Activated naive CD4-positive, alpha-beta T cell (primary cell): ENCODE data around the gene RIPOR1.

ENCODE experiments used
- DNase-seq, 4 experiments: peaks; one replicate each; lab custom pipeline; 2025; lab: John Stamatoyannopoulos, UW

Gene RIPOR1

DNA sequence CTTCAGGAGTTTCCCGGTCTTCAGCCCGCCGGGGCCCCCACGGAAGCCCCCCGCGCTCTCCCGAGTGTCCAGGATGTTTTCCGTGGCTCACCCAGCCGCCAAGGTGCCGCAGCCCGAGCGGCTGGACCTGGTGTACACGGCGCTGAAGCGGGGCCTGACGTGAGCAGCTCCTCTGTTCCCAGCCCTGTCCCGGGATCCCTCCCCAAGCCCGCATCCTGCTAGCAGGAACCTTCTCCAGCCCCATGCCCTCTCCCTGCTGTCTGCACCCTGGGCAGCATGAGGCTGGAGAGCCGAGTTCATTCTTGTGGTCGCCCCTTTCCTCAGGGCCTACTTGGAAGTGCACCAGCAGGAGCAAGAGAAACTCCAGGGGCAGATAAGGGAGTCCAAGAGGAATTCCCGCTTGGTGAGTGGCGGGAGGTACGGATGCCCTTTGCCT is 10.1 kb downstream of the RIPOR1 start:
- no peak for DNase-seq

GRCh38 chr16:67539271-67539670 is 10.6 kb downstream of the RIPOR1 start:
- no peak for DNase-seq

GRCh38 chr16:67539691-67540635 is 11.3 kb downstream of the RIPOR1 start:
- DNase-seq = no peak

DNA sequence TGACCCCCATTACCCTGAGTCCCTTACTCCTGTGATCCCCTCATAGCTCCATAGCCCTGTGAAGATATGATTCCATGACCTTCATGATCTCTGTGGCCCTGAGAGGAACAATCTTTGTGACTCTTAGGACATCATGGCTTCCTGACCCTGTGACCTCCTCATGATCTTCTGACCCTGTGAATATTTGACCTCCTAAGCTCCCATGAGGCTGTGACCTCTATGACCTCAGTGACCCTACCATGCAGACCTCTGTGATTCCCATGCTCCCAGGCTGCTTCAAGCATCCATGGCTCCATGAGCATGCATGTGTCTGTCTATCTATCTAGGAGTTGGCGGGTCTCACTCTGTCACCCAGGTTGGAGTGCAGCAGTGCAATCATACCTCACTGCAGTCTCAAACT is 12.1 kb downstream of the RIPOR1 start:
- DNase-seq = no peak

- DNase-seq = no peak
These were observed 13.0 kb downstream of the RIPOR1 start for GRCh38 chr16:67541391-67542263.

DNA sequence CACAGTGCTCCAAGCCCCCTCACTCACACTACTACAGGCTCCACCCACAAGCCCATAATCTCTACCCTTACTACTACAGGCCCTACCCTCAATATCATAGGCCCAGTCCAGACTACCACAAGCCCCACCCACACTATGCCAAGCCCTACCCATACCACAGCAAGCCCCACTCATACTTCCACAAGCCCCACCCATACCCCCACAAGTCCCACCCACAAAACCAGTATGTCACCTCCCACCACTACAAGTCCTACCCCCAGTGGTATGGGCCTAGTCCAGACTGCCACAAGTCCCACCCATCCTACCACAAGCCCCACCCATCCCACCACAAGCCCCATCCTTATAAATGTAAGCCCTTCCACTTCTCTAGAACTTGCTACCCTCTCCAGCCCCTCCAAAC is 13.8 kb downstream of the RIPOR1 start:
- peak in 2 of 4 experiments; percentile 51 to 56 for DNase-seq

- no peak for DNase-seq
These were observed 14.4 kb downstream of the RIPOR1 start for GRCh38 chr16:67543036-67543435.

- DNase-seq = no peak
These were observed 15.0 kb downstream of the RIPOR1 start for GRCh38 chr16:67543582-67543981.

GRCh38 chr16:67544329-67544841 is 15.8 kb downstream of the RIPOR1 start:
- DNase-seq = no peak

DNA sequence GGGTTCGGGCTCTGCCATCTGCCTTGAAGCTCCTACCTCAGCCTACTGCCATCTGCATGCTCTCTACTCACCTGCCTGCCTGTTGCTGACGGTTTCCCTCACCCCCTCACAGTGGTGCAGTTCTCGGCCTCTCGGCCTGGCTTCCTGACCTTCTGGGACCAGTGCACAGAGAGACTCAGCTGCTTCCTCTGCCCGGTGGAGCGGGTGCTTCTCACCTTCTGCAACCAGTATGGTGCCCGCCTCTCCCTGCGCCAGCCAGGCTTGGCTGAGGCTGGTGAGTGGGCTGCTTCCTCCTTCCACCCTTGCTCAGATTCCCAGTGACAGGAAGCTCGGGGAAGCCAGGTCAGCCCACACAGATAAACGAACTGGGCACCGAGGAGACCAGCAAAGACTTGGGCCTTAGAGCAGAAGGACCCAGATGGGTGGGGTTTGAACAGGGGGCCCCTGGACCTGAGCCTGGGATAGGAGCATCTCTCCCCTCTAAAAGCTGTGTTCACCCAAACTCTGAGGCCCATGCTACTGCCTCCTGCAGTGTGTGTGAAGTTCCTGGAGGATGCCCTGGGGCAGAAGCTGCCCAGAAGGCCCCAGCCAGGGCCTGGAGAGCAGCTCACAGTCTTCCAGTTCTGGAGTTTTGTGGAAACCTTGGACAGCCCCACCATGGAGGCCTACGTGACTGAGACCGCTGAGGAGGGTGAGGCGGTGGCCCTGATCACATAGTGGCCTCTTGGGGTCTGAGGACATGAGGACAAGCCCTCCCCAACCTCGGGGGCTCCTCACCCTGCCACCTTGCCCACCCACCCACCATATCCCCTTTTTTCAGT is 16.4 kb downstream of the RIPOR1 start:
- no peak for DNase-seq

- no peak for DNase-seq
These were observed 17.0 kb downstream of the RIPOR1 start for GRCh38 chr16:67545665-67546024.

- DNase-seq = no peak
These were observed 17.5 kb downstream of the RIPOR1 start for GRCh38 chr16:67546091-67546501.

GRCh38 chr16:67546761-67547422 is 18.3 kb downstream of the RIPOR1 start:
- peak; percentile 54 to 74 (median 65) for DNase-seq

DNA sequence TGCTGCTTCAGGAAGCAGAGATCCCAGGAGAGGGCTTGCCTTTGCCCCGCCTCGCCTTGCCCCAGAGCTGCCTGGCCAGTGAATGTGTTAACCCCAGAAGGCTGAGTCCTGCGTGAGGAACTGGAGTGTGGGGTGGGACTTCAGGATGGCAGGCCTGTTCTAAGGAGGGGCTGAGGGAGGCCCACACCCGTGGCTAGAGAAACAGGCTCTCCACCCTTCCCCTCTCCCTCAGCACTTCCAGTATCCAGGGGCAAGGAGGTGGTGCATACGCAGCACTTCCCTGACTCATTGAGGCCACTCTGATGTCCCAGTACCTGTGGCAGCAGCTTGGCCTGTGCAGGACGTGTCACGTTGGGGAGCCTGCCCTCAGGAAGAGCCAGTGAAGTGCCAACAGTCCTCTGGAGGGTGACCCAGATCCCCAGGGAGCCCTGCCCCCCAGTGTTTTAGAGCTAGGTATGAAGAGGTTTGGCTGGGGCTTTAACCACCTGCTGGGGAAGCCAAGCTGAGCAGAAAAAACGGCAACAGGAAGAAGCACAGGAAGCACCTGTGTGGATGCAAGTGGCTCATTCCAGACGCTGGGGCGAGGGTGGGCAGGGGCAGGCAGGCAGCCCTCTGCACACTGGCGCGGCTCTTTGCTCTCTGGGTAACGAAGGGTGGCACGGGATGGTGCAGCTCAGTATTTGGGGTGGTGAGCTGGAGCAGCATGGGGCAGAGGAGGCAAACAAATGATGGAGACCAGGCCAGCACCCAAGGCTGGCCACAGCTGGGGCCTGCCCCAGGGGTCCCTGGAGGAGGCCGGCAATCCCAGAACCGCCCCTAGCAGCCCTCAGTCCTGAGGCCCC is 19.0 kb downstream of the RIPOR1 start:
- DNase-seq = peak in 2 of 4 experiments; percentile 45 to 47

GRCh38 chr16:67548265-67549126 is 19.9 kb downstream of the RIPOR1 start:
- DNase-seq = no peak

- DNase-seq = no peak
These were observed 20.6 kb downstream of the RIPOR1 start for GRCh38 chr16:67549240-67549639.

DNA sequence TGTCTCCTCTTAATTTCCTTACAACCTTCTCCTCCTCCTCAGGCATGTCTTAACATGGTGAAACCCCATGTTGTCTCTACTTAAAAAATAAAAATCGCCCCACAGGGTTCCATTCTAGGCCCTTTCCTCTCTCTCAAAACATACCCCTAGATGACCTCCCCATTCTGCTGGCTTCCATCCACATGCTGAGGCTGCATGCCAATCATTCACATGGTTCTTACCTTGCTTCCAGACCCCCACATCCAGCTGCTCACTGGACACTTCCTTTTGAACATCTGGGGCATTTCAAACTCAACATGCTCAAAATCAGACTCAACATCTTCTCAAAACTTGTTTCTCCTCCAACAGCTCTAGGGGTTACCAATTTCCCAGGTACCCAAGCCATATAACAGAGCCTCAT is 21.3 kb downstream of the RIPOR1 start:
- DNase-seq = no peak

- no peak for DNase-seq
These were observed 22.5 kb downstream of the RIPOR1 start for GRCh38 chr16:67551091-67551490.

DNA sequence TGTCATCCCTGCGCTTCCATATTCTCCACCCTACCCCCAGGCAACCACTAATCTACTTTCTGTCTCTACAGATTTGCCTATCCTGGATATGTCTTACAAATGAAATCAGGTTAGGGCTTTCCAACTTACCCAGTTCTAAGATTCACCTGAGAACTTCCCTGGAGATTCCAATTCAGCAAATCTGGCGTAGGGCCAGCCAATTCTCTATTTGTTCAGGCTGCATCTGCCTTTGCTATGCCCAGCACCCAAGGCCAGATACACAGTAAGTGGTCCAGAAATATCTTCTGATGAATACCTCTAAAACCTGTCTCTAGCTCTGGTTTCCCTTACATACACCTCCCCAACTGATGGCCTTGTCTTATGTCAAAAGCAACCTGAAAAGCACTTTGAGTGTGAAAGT is 23.3 kb downstream of the RIPOR1 start:
- DNase-seq = no peak
